Progenitor cell of endocrine pancreas (in vitro differentiated cells): ENCODE results near the gene P3H1. TPM values are rescaled to one million over a fixed set of nuclear protein-coding genes. Genes with fewer than 3 reads are reported as not detected.

ENCODE experiments used
- DNase-seq: peaks from one replicate; pipeline ENCODE4 v3.0.0; 2021; ENCODE audit warnings: low spot score; ENCODE audit not compliant: unreplicated experiment
- H3K27ac Mint-ChIP-seq: 2 replicates; pipeline ENCODE4 v1.8.0; 2021; ENCODE audit warnings: mild to moderate bottlenecking, moderate library complexity, mixed read lengths
- H3K27me3 Mint-ChIP-seq: 2 replicates; pipeline ENCODE4 v1.8.0; 2021; ENCODE audit warnings: mixed read lengths
- H3K36me3 Mint-ChIP-seq: 2 replicates; pipeline ENCODE4 v1.8.0; 2022; ENCODE audit warnings: mixed read lengths; ENCODE audit not compliant: insufficient read depth
- H3K4me1 Mint-ChIP-seq: 2 replicates; pipeline ENCODE4 v1.8.0; 2021; ENCODE audit warnings: low read depth, mixed read lengths
- H3K4me3 Mint-ChIP-seq: 2 replicates; pipeline ENCODE4 v1.8.0; 2021; ENCODE audit warnings: low read depth, mild to moderate bottlenecking, moderate library complexity, mixed read lengths
- H3K9me3 Mint-ChIP-seq: 2 replicates; pipeline ENCODE4 v1.8.0; 2021; ENCODE audit warnings: low read depth, mixed read lengths
- total RNA-seq: library from RNA; stranded (reverse); gene quantifications from 2 replicates; pipeline ENCODE4 v1.2.1, GENCODE V29; 2021
- TF ChIP-seq, protein P1 (sequence below): fragments of 200-600 bp; sonication (generic); IDR thresholded peaks from one replicate; pipeline ENCODE4 v1.5.0; 2021; ENCODE audit warnings: antibody characterized with exemption, mild to moderate bottlenecking; ENCODE audit not compliant: unreplicated experiment

P3H1 gene
- total RNA-seq, 1 donor from 2014 or later = 72.9 TPM

DNA sequence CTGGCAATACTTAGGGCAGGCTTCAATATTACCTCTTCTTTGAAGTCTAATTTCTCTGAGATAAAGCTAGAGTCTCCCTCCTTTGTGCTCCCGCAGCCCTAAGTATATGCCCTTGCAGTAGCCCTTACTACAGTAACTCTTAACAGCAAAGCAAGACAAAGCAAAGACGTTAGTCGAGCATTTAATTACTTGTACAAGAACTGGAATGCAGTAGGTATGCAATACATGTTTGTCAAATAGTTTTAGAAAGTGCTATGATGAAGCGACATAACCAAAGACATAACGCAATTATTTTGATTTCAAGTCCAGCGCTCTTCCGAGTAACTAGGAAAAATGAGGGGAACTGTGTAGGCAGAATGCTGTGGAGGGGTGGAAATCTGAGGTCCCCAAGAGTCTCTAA lies 1.6 kb downstream of the P3H1 start:
- H3K9me3 Mint-ChIP-seq = no peaks in the 10 kb centered on the region
- peaks cover 4% of the 10 kb centered on the region for H3K36me3 Mint-ChIP-seq
- DNase-seq = no peak
- TF ChIP-seq, protein P1, sequence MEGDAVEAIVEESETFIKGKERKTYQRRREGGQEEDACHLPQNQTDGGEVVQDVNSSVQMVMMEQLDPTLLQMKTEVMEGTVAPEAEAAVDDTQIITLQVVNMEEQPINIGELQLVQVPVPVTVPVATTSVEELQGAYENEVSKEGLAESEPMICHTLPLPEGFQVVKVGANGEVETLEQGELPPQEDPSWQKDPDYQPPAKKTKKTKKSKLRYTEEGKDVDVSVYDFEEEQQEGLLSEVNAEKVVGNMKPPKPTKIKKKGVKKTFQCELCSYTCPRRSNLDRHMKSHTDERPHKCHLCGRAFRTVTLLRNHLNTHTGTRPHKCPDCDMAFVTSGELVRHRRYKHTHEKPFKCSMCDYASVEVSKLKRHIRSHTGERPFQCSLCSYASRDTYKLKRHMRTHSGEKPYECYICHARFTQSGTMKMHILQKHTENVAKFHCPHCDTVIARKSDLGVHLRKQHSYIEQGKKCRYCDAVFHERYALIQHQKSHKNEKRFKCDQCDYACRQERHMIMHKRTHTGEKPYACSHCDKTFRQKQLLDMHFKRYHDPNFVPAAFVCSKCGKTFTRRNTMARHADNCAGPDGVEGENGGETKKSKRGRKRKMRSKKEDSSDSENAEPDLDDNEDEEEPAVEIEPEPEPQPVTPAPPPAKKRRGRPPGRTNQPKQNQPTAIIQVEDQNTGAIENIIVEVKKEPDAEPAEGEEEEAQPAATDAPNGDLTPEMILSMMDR = no peak
- peaks cover 9% of the 10 kb centered on the region for H3K4me1 Mint-ChIP-seq
- H3K27me3 Mint-ChIP-seq = no peaks in the 10 kb centered on the region
- no peak overlapping the region for H3K27ac Mint-ChIP-seq
- no peak overlapping the region for H3K4me3 Mint-ChIP-seq

DNA sequence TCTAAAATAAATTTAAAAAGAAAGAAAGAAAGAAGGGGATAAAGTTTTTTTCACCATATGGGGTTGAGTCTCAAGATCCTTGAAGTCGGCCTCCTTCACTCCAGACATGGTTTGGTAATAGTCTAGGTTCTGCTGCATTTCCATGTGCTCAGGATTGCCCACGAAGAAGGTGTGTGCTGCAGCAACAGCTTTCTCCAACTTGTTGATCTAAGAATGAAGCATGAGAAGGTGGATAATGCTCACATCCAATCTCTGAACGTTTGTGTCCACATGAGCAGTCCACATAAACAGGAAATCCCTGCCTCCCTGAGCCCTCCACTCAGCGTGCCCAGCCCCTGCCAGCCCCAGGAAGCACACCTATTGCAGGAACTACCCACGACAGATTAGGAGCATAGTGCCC lies 4.6 kb downstream of the P3H1 start:
- peaks cover 2% of the 10 kb centered on the region for H3K36me3 Mint-ChIP-seq
- H3K27me3 Mint-ChIP-seq = no peaks in the 10 kb centered on the region
- TF ChIP-seq, protein P1 = no peak
- DNase-seq = no peak
- H3K4me3 Mint-ChIP-seq = no peak overlapping the region
- no peaks in the 10 kb centered on the region for H3K4me1 Mint-ChIP-seq
- no peak overlapping the region for H3K27ac Mint-ChIP-seq
- no peaks in the 10 kb centered on the region for H3K9me3 Mint-ChIP-seq

DNA sequence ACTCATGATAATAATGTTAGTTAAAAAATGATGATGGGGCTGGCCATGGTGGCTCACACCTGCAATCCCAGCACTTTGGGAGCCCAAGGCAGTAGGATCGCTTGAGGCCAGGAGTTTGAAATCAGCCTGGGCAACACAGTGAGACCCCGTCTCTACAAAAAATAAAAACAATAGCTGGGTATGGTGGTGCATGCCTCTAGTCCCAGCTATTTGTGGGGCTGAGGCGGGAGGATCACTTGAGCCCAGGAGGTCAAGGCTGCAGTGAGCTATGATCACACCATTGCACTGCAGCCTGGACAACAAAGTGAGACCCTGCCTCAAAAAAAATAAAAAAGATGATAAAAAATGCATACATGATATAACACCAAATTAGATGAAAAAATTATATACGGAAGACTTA lies 5.3 kb downstream of the P3H1 start:
- H3K4me3 Mint-ChIP-seq = no peak overlapping the region
- H3K27me3 Mint-ChIP-seq = no peaks in the 10 kb centered on the region
- H3K27ac Mint-ChIP-seq = no peak overlapping the region
- no peaks in the 10 kb centered on the region for H3K9me3 Mint-ChIP-seq
- TF ChIP-seq, protein P1 = no peak
- peaks cover 6% of the 10 kb centered on the region for H3K36me3 Mint-ChIP-seq
- no peaks in the 10 kb centered on the region for H3K4me1 Mint-ChIP-seq
- no peak for DNase-seq

DNA sequence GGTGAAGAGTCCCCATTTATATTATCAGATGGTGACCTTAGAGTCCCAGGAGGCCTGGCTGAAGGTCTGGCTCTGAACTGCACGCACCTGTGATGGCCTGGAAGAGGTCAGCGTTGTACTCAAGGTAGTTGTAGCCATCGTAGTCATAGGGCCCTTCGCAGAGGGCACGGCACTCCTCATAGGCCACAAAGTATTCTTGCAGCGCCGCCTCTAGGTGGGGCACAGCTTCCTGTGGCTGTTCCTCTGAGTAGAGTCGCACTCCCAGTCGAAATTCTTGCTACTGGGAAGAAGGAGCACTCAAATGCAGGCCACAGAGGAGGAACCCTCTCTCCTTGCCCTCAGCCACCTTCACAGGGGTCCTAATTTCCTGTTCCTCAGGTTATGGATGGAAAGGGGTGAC lies 7.7 kb downstream of the P3H1 start:
- DNase-seq = no peak
- no peak overlapping the region for H3K27ac Mint-ChIP-seq
- H3K4me1 Mint-ChIP-seq = no peaks in the 10 kb centered on the region
- no peaks in the 10 kb centered on the region for H3K9me3 Mint-ChIP-seq
- no peak overlapping the region for H3K4me3 Mint-ChIP-seq
- TF ChIP-seq, protein P1 = no peak
- peaks cover 19% of the 10 kb centered on the region for H3K36me3 Mint-ChIP-seq
- H3K27me3 Mint-ChIP-seq = no peaks in the 10 kb centered on the region

DNA sequence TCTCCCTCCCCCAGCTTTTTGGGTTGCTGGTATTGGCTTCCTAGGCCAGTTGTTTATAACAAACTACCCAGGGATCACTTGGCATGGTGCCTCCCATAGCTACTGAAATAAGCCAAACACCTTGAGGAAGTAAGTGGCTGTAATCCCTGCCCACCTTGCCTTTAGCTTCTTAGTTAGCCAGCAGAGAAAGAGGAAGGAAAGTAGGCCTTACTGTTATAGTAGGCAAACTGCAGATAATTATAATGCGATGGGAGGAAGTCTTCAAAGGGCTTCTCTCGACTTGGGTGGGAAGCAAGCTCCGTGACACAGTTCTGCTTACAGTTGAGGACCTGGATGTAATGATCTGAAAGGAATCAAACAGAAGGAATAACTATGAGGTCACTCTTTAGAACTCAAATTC lies 8.2 kb downstream of the P3H1 start:
- Mint-ChIP-seq H3K27ac (no peak overlapping the region), H3K4me3 (no peak overlapping the region), H3K9me3 (no peaks in the 10 kb centered on the region), H3K36me3 (peaks cover 23% of the 10 kb centered on the region), H3K27me3 (no peaks in the 10 kb centered on the region), H3K4me1 (no peaks in the 10 kb centered on the region)
- no peak for DNase-seq
- TF ChIP-seq, protein P1 = no peak
